GM12878 (cell line): ENCODE measurements around the gene NDE1. TPM values are rescaled to one million over a fixed set of nuclear protein-coding genes. Genes with fewer than 3 reads are reported as not detected.

Source experiments
- ATAC-seq: fragments of 200-7000 bp; cut with Tn5 transposase; 3 replicates; pipeline ENCODE4 v1.9.1; 2020; ENCODE audit warnings: mild to moderate bottlenecking, moderate library complexity
- BruUV-seq: library from RNA; stranded (reverse); fragments of 400-500 nt; replicated peaks from 2 replicates; lab custom pipeline; 2021; lab: Mats Ljungman, UMichigan
- CTCF ChIA-PET: fragments of 300-600 bp; sonication (Branson Sonifier 250); formaldehyde crosslinking; extraction: SDS; loops from one replicate; lab custom pipeline; 2021; ENCODE audit warnings: inconsistent platforms; lab: Yijun Ruan, JAX
- POLR2A ChIA-PET: fragments of 350-600 bp; formaldehyde crosslinking; extraction: SDS; loops from one replicate; lab custom pipeline; 2021; ENCODE audit warnings: inconsistent platforms; lab: Charles Lee
- RAD21 ChIA-PET: fragments of 300-600 bp; sonication (Branson Sonifier 250); formaldehyde crosslinking; loops from one replicate; lab custom pipeline; 2023; ENCODE audit warnings: antibody characterized with exemption; ENCODE audit not compliant: unreplicated experiment; lab: Charles Lee
- SMC1A ChIA-PET: fragments of 300-600 bp; sonication (Branson Sonifier 250); formaldehyde crosslinking; loops from one replicate; lab custom pipeline; 2023; ENCODE audit not compliant: unreplicated experiment, uncharacterized antibody; lab: Charles Lee
- DNase-seq: peaks from one replicate; pipeline ENCODE4 v3.0.0-alpha.2; 2011; ENCODE audit warnings: low read depth, low spot score
- FAIRE-seq: peaks from 3 replicates; lab custom pipeline; 2011; peaks lifted over from hg19 to GRCh38; lab: Jason Lieb, UNC
- H2AFZ ChIP-seq: 2 replicates; pipeline ENCODE4 v1.6.0; 2011; ENCODE audit warnings: low read depth, low read length, control low read depth; ENCODE audit not compliant: control insufficient read depth
- H3K27ac ChIP-seq: 2 replicates; pipeline ENCODE4 v1.5.1; 2011; ENCODE audit warnings: control low read depth; ENCODE audit not compliant: control insufficient read depth, insufficient read depth
- H3K27me3 ChIP-seq, 2 experiments: replicated peaks in 1 of 2; 2 replicates each; pipeline versions ENCODE4 v1.6.0 to v1.6.1; 2011; ENCODE audit warnings: low read length in 1 of 2; ENCODE audit not compliant: control insufficient read depth in 2 of 2, insufficient read depth in 2 of 2
- H3K36me3 ChIP-seq, 2 experiments: 2 replicates each; pipeline ENCODE4 v1.5.1; 2011; ENCODE audit warnings: low read length in 1 of 2; ENCODE audit not compliant: control insufficient read depth in 2 of 2, insufficient read depth in 2 of 2
- H3K4me1 ChIP-seq: 2 replicates; pipeline ENCODE4 v1.6.1; 2011; ENCODE audit warnings: mild to moderate bottlenecking, low read length, moderate library complexity, mixed read lengths; ENCODE audit not compliant: control insufficient read depth, insufficient read depth
- H3K4me2 ChIP-seq: 2 replicates; pipeline ENCODE4 v1.6.0; 2011; ENCODE audit warnings: control low read depth; ENCODE audit not compliant: control insufficient read depth, insufficient read depth
- H3K4me3 ChIP-seq: fragments of 200-600 bp; sonication (generic); 2 replicates; pipeline ENCODE4 v1.5.1; 2016
- H3K79me2 ChIP-seq: 2 replicates; pipeline ENCODE4 v1.6.0; 2011; ENCODE audit warnings: low read length; ENCODE audit not compliant: control insufficient read depth, insufficient read depth
- H3K9ac ChIP-seq: 2 replicates; pipeline ENCODE4 v1.8.0; 2011; ENCODE audit warnings: low read length, control low read depth, mixed read lengths; ENCODE audit not compliant: control insufficient read depth, insufficient read depth
- H3K9me3 ChIP-seq: replicated peaks from 3 replicates; pipeline ENCODE4 v1.5.1; 2011; ENCODE audit warnings: mild to moderate bottlenecking, low read length; ENCODE audit not compliant: control insufficient read depth, insufficient read depth
- H4K20me1 ChIP-seq: 2 replicates; pipeline ENCODE4 v1.6.0; 2011; ENCODE audit not compliant: control insufficient read depth, insufficient read depth
- CHD2 ChIP-seq: IDR thresholded peaks from 2 replicates; pipeline ENCODE4 v1.6.1; 2011; ENCODE audit warnings: low read depth, low read length, improper control_type of control experiment, borderline replicate concordance
- HCFC1 ChIP-seq: fragments of 150-350 bp; IDR thresholded peaks from 2 replicates; pipeline ENCODE4 v1.6.1; 2014; ENCODE audit warnings: low read length
- POLR2A ChIP-seq: IDR thresholded peaks from 2 replicates; pipeline ENCODE4 v1.6.1; 2011; ENCODE audit warnings: low read depth, mild to moderate bottlenecking, low read length
- SIX5 ChIP-seq: IDR thresholded peaks from 2 replicates; pipeline ENCODE4 v1.6.1; 2011; ENCODE audit warnings: mild to moderate bottlenecking, low read depth, low read length, moderate library complexity; ENCODE audit not compliant: severe bottlenecking
- ZBED1 ChIP-seq: IDR thresholded peaks from 2 replicates; pipeline ENCODE4 v1.6.1; 2016; ENCODE audit warnings: borderline replicate concordance
- ZNF622 ChIP-seq: fragments of 450-650 bp; IDR thresholded peaks from 2 replicates; pipeline ENCODE4 v1.6.1; 2017; ENCODE audit warnings: mild to moderate bottlenecking, inconsistent platforms
- ZZZ3 ChIP-seq: IDR thresholded peaks from 2 replicates; pipeline ENCODE4 v1.6.1; 2011; ENCODE audit warnings: low read depth; ENCODE audit not compliant: control insufficient read depth, insufficient read length
- WGBS: methylation state at CpG from one replicate; pipeline ENCODE4 v1.1.6; 2016; ENCODE audit warnings: low lambda C conversion rate; ENCODE audit not compliant: insufficient replicate concordance, insufficient coverage; ENCODE audit errors: missing lambda C conversion rate; 5-methylcytosine and 5-hydroxymethylcytosine counted together
- in situ Hi-C: fragments of 300-500 bp; cut with MboI; formaldehyde crosslinking; loops from 9 replicates; pipeline ENCODE4 v1.14.3; 2018; ENCODE audit warnings: mixed read lengths
- intact Hi-C: fragments of 100-400 bp; cut with micrococcal nuclease; formaldehyde crosslinking; loops from one replicate; pipeline ENCODE4 v1.14.2; 2022; ENCODE audit not compliant: unreplicated experiment
- polyA plus RNA-seq, 11 experiments: library from polyadenylated mRNA; depleted of rRNA in 4 of 11; unstranded in 6 of 11; stranded (reverse) in 5 of 11; fragments of >200 nt; fragmentation: Nextera tagmentation in 4 of 11; fragmentation: Illumina TruSeq in 1 of 11; extraction: Ambion mirVana in 4 of 11; extraction: Trizol in 1 of 11; gene quantifications; 1 replicate in 1 of 11; 2 replicates in 10 of 11; pipeline versions ENCODE4 v1.2.1 to v1.2.3, GENCODE V29; 2011 to 2016; ENCODE audit warnings: inconsistent platforms in 2 of 11, missing spikeins in 2 of 11, low read depth in 1 of 11
- total RNA-seq, 4 experiments: library from RNA; depleted of rRNA in 3 of 4; stranded (reverse); fragments of >200 nt in 3 of 4; fragmentation: Illumina TruSeq in 1 of 4; extraction: Trizol in 1 of 4; gene quantifications; 2 replicates each; pipeline versions ENCODE4 v1.2.1 to v1.2.3, GENCODE V29; 2013 to 2021

Gene NDE1
- total and polyA plus RNA-seq, 10 of the 15 experiments (the other 5 are each of a cell fraction or from before 2014, with no cell fraction given): 5.7 to 148 (median 87.8) TPM

DNA sequence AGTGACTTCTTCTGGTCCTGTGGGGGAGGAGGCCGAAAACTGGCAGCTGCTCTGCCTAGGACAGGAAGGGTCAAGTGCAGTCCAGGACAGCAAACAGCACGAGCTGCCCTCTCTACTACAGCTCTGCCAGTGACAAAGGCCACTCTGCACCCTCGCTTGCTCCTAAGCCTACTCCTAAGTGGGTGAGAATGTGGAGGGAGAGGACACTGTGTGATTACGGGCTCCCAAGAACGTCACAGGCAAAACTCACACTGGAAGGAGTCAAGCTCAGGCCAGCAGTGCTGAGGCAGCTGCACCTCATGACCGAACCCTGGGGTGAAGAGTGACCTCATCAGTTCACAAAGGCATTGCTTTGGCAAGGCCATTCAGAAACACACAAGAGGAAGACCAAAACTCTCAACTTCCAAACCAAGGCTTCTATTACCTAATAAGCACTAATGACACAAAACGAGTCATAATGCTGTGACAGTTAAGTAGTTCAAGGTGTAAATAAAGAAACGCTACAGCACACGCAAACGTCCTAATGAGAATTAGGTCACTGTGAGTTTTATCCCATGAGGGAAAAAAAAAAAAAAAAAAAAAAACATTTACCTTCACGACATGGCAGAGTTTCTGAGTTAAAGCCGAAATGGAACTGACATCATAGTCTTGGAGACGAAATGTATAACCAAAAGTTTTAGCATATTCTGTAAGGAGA lies 42.2 kb upstream of the NDE1 start (continued):
- no peak for TF ChIP-seq SIX5
- no peak for TF ChIP-seq ZNF622

DNA sequence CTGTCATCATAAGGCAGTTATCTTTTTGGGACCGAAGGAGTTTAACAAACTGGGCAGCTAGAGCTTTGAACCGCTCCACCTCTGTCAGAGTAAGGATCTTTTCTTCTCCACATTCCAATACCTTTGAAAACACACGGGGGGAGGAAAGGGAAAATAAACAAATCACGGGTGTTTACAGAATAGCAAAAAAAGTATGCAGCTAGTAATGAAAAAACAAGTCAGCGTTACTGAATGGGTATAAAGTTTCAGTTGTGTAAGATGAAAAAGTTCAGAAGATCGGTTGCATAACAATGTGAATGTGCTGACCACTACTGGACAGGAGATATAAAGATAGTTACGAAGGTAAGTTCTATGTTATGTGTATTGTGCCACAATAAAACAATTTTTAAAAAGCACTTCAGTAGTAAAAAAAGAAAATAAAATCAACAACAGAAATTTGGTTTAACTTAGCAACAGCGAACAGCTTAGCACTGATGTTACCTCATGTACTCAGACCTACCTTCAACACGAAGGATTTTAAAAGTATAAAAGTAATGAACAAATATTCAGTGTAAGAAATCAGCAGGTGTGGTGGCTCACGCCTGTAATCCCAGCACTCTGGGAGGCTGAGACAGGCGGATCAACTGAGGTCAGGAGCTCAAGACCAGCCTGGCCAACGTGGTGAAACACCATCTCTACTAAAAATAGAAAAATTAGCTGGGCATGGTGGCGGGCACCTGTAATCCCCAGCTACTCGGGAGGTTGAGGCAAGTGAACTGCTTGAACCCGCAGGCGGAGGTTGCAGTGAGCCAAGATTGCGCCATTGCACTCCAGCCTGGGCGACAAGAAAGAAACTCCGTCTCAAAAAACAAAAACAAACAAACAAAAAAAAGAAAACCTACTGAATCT lies 41.4 kb upstream of the NDE1 start:
- 87% methylated on average over 19 of the region's 19 CpGs for WGBS
- no TSS peak for BruUV-seq
- no peak overlapping the region for H2AFZ ChIP-seq
- intact Hi-C loops: no loop called here
- H4K20me1 ChIP-seq: no peaks in the 10 kb centered on the region
- no peak overlapping the region for H3K9ac ChIP-seq
- ChIA-PET POLR2A (no interaction called here), CTCF (interaction anchor here (0.7 to 1.0 kb wide), 2 partner anchors 8 to 21 kb away, joined by 3 read pairs; no protein-coding TSS in a partner anchor), SMC1A (interaction anchor here (1.8 kb wide), 1 partner anchor 33 kb away, joined by 4 read pairs; no protein-coding TSS in a partner anchor), RAD21 (no interaction called here)
- no peak for ATAC-seq
- no peak overlapping the region for H3K27ac ChIP-seq
- peaks cover 17 to 54% of the 10 kb centered on the region in 2 experiments for H3K36me3 ChIP-seq
- no peak for TF ChIP-seq HCFC1
- TF ChIP-seq CHD2: no peak
- TF ChIP-seq POLR2A: no peak
- no peak for TF ChIP-seq ZZZ3
- TF ChIP-seq ZBED1: no peak
- H3K79me2 ChIP-seq: no peaks in the 10 kb centered on the region
- no peak for FAIRE-seq
- H3K4me2 ChIP-seq: no peak overlapping the region
- H3K27me3 ChIP-seq: no peaks in the 10 kb centered on the region
- DNase-seq: no peak
- no peaks in the 10 kb centered on the region for H3K4me1 ChIP-seq
- H3K9me3 ChIP-seq: no peaks in the 10 kb centered on the region
- in situ Hi-C loops: no loop called here
- no peak overlapping the region for H3K4me3 ChIP-seq
